Urothelium cell line (cell line): ENCODE data around the gene NBPF1.
"Not testable (repeated sequence)": the region's sequence is repeated elsewhere in the genome, so short reads cannot be mapped to it uniquely, and the experiment has no call there.

Experiments used
- DNase-seq: peaks from one replicate; pipeline ENCODE4 v3.0.0; 2011; ENCODE audit warnings: low spot score, mixed read lengths
- FAIRE-seq: peaks from 2 replicates; lab custom pipeline; 2011; peaks lifted over from hg19 to GRCh38; lab: Jason Lieb, UNC

NBPF1 gene

GRCh38 chr1:16623812-16624719 lies 10.7 kb upstream of the NBPF1 start:
- not testable (repeated sequence) for DNase-seq, FAIRE-seq

- DNase-seq = not testable (repeated sequence)
Observed at GRCh38 chr1:16623337-16623736, 10.0 kb upstream of the NBPF1 start.

GRCh38 chr1:16621681-16622315 lies 8.4 kb upstream of the NBPF1 start:
- not testable (repeated sequence) for FAIRE-seq, DNase-seq

More at GRCh38 chr1:16623337-16623736, 10.0 kb upstream of the NBPF1 start:
- FAIRE-seq = not testable (repeated sequence)

GRCh38 chr1:16621300-16621658 lies 7.9 kb upstream of the NBPF1 start:
- DNase-seq (no peak), FAIRE-seq (no peak)

- DNase-seq, FAIRE-seq: not testable (repeated sequence)
Observed at GRCh38 chr1:16619803-16620501, 6.6 kb upstream of the NBPF1 start.

GRCh38 chr1:16618719-16619118 lies 5.4 kb upstream of the NBPF1 start:
- FAIRE-seq = no peak

GRCh38 chr1:16617778-16618580 lies 4.6 kb upstream of the NBPF1 start:
- FAIRE-seq (no peak), DNase-seq (no peak)

More at GRCh38 chr1:16618719-16619118, 5.4 kb upstream of the NBPF1 start:
- DNase-seq = no peak

- no peak for DNase-seq
- FAIRE-seq = no peak
Observed at GRCh38 chr1:16617114-16617631, 3.8 kb upstream of the NBPF1 start.

- FAIRE-seq = no peak
- DNase-seq = no peak
Observed at GRCh38 chr1:16615253-16616252, 2.2 kb upstream of the NBPF1 start.

GRCh38 chr1:16614361-16615252 lies 1.2 kb upstream of the NBPF1 start:
- DNase-seq (no peak), FAIRE-seq (no peak)

- DNase-seq (peak; percentile 76), FAIRE-seq (no peak)
Observed at GRCh38 chr1:16612332-16613172, 812 bp downstream of the NBPF1 start.

GRCh38 chr1:16611981-16612331 lies 1.4 kb downstream of the NBPF1 start:
- not testable (repeated sequence) for FAIRE-seq, DNase-seq

GRCh38 chr1:16611164-16611563 lies 2.2 kb downstream of the NBPF1 start:
- DNase-seq, FAIRE-seq: not testable (repeated sequence)

- DNase-seq, FAIRE-seq: not testable (repeated sequence)
Observed at GRCh38 chr1:16610553-16610952, 2.8 kb downstream of the NBPF1 start.

GRCh38 chr1:16609761-16610160 lies 3.6 kb downstream of the NBPF1 start:
- DNase-seq, FAIRE-seq: not testable (repeated sequence)

GRCh38 chr1:16608838-16609560 lies 4.4 kb downstream of the NBPF1 start:
- DNase-seq = no peak
- no peak for FAIRE-seq
